ENCODE measurements around the gene SOS2. TPM values are rescaled to one million over a fixed set of nuclear protein-coding genes. Genes with fewer than 3 reads are reported as not detected.

Gene SOS2
- polyA plus RNA-seq, 3 donors, result 9.3 to 24.3 (median 12.0) TPM

DNA sequence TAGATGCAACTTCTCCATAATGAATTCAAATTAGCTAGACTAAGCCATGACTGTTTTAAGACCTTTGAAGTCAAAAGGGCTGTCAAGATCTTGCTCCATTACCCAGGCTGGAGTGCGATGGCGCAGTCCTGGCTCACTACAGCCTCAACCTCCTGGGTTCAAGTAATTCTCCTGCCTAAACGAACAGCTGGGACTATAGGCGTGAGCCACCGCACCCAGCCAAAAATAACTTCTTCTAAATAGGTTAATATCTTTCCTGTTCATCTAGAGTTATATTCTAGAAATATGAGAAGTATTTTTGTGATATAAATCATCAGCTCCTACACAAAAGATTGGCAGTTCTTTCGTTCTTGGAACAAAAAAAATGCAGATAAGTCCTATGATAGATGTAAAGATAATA is 39.6 kb upstream of the SOS2 start:
- 100% methylated on average over 2 of the region's 6 CpGs for WGBS (ENCODE audit: insufficient coverage)
- intact Hi-C loops (cut with micrococcal nuclease), result no loop called here
- Histone ChIP-seq H3K4me3 (replicated peaks in 1 of 3; ENCODE audit: low read depth in 2 of 3, low read length in 3 of 3) (no peak overlapping the region), H3K4me2 (replicated peaks; ENCODE audit: extremely low read depth, low read length, poor library complexity, severe bottlenecking) (no peak overlapping the region), H3K27ac (ENCODE audit: low read depth in 1 of 2, low read length in 2 of 2) (no peak overlapping the region), H3K9ac (ENCODE audit: insufficient read depth, low read length, poor library complexity, severe bottlenecking) (no peak overlapping the region), H3K4me1 (ENCODE audit: control insufficient read depth in 1 of 2, insufficient read depth in 2 of 2, low read length in 2 of 2) (no peaks in the 10 kb centered on the region), H3K27me3 (ENCODE audit: control insufficient read depth in 2 of 2, insufficient read depth in 2 of 2, low read length in 2 of 2) (no peaks in the 10 kb centered on the region), H3K36me3 (replicated peaks in 1 of 2; ENCODE audit: control insufficient read depth in 1 of 2, insufficient read depth in 2 of 2, low read length in 2 of 2) (no peaks in the 10 kb centered on the region), H2AFZ (ENCODE audit: insufficient read depth, low read depth, low read length, poor library complexity, severe bottlenecking) (no peak overlapping the region), H3K79me2 (ENCODE audit: insufficient read depth, low read length) (no peaks in the 10 kb centered on the region), H3K9me3 (replicated peaks in 1 of 2; ENCODE audit: control insufficient read depth in 1 of 2, insufficient read depth in 1 of 2, low read length in 2 of 2) (no peaks in the 10 kb centered on the region), H4K20me1 (ENCODE audit: insufficient read depth, low read length) (no peaks in the 10 kb centered on the region)
- H3K9me3 Mint-ChIP-seq, result no peaks in the 10 kb centered on the region
- no peaks in the 10 kb centered on the region for H3K4me1 Mint-ChIP-seq
- H3K27ac Mint-ChIP-seq, result no peak overlapping the region
- H3K4me3 Mint-ChIP-seq, result no peak overlapping the region
- no peaks in the 10 kb centered on the region for H3K36me3 Mint-ChIP-seq
- no peak for DNase-seq
- no peak for TF ChIP-seq CTCF (IDR thresholded peaks at IDR 0.05)
- no peaks in the 10 kb centered on the region for H3K27me3 Mint-ChIP-seq (ENCODE audit: low read depth in 3 of 3)

DNA sequence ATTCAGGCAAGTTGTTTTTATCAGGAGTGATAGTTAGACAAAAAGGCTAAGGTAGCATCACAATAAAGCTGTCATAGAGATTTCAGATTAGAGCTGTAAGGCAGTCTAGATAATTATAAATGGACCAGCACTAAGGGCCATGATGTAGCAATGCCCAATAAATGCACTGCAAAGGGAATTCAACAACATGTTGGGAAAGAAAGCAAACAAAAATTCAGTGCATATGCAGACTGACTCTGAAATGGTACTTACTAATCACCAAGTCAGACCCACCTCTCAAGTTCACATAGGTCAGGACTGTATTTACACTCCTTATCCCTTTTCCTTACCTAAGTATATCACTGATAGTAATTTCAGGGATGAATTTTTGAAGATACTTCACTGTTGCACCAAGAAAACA is 33.7 kb upstream of the SOS2 start:
- Histone ChIP-seq H3K9me3 (replicated peaks in 1 of 2; ENCODE audit: control insufficient read depth in 1 of 2, insufficient read depth in 1 of 2, low read length in 2 of 2) (no peaks in the 10 kb centered on the region), H3K36me3 (replicated peaks in 1 of 2; ENCODE audit: control insufficient read depth in 1 of 2, insufficient read depth in 2 of 2, low read length in 2 of 2) (no peaks in the 10 kb centered on the region), H3K4me1 (ENCODE audit: control insufficient read depth in 1 of 2, insufficient read depth in 2 of 2, low read length in 2 of 2) (no peaks in the 10 kb centered on the region), H2AFZ (ENCODE audit: insufficient read depth, low read depth, low read length, poor library complexity, severe bottlenecking) (no peak overlapping the region), H4K20me1 (ENCODE audit: insufficient read depth, low read length) (no peaks in the 10 kb centered on the region), H3K4me2 (replicated peaks; ENCODE audit: extremely low read depth, low read length, poor library complexity, severe bottlenecking) (no peak overlapping the region), H3K4me3 (replicated peaks in 1 of 3; ENCODE audit: low read depth in 2 of 3, low read length in 3 of 3) (no peak overlapping the region), H3K79me2 (ENCODE audit: insufficient read depth, low read length) (no peaks in the 10 kb centered on the region), H3K27me3 (ENCODE audit: control insufficient read depth in 2 of 2, insufficient read depth in 2 of 2, low read length in 2 of 2) (no peaks in the 10 kb centered on the region), H3K9ac (ENCODE audit: insufficient read depth, low read length, poor library complexity, severe bottlenecking) (no peak overlapping the region), H3K27ac (ENCODE audit: low read depth in 1 of 2, low read length in 2 of 2) (no peak overlapping the region)
- intact Hi-C loops (cut with micrococcal nuclease), result loop anchor here in 1 of 2 donors (10.0 kb wide), 1 partner anchor 1320 kb away; no protein-coding TSS in a partner anchor
- Mint-ChIP-seq H3K9me3 (no peaks in the 10 kb centered on the region), H3K27me3 (ENCODE audit: low read depth in 3 of 3) (no peaks in the 10 kb centered on the region), H3K4me1 (no peaks in the 10 kb centered on the region), H3K4me3 (no peak overlapping the region), H3K27ac (no peak overlapping the region), H3K36me3 (no peaks in the 10 kb centered on the region)
- DNase-seq, result no peak
- TF ChIP-seq CTCF (IDR thresholded peaks at IDR 0.05), result no peak

All from CD14-positive monocyte (primary cell).